HepG2 (cell line): ENCODE measurements around the gene LUC7L. TPM values are rescaled to one million over a fixed set of nuclear protein-coding genes. Genes with fewer than 3 reads are reported as not detected.
A peak's percentile ranks its signal among the peaks of the same experiment; 100 is the strongest.

Experiments used
- ATF3 ChIP-seq: sonication (generic); formaldehyde crosslinking; IDR thresholded peaks from 2 replicates; pipeline ENCODE4 v1.4.0; 2020; ENCODE audit warnings: missing genetic modification reagents
- CBX5 ChIP-seq: sonication (generic); formaldehyde crosslinking; IDR thresholded peaks from 2 replicates; pipeline ENCODE4 v1.4.0; 2020; ENCODE audit warnings: missing genetic modification reagents, borderline replicate concordance
- CEBPB ChIP-seq: IDR thresholded peaks from 2 replicates; pipeline ENCODE4 v1.6.1; 2011; ENCODE audit warnings: low read depth, low read length, improper control_type of control experiment, borderline replicate concordance
- CEBPG ChIP-seq: IDR thresholded peaks from 2 replicates; pipeline ENCODE4 v1.6.1; 2016
- FOSL1 ChIP-seq: sonication (generic); formaldehyde crosslinking; IDR thresholded peaks from 2 replicates; pipeline ENCODE4 v1.9.0; 2021; ENCODE audit warnings: missing genetic modification reagents, borderline replicate concordance
- FOXA3 ChIP-seq: IDR thresholded peaks from 2 replicates; pipeline ENCODE4 v1.6.1; 2016; ENCODE audit warnings: missing genetic modification reagents, missing compliant biosample characterization
- HCFC1 ChIP-seq: fragments of 150-350 bp; IDR thresholded peaks from 2 replicates; pipeline ENCODE4 v1.6.1; 2014; ENCODE audit warnings: low read depth, low read length
- HINFP ChIP-seq: sonication (generic); formaldehyde crosslinking; IDR thresholded peaks from 2 replicates; pipeline ENCODE4 v1.4.0; 2020; ENCODE audit warnings: low read depth, mild to moderate bottlenecking, missing genetic modification reagents
- HMG20A ChIP-seq: IDR thresholded peaks from 2 replicates; pipeline ENCODE4 v1.6.1; 2016; ENCODE audit warnings: borderline replicate concordance
- HNRNPK ChIP-seq: fragments of 200-400 bp; formaldehyde crosslinking; IDR thresholded peaks from 2 replicates; pipeline ENCODE4 v1.6.1; 2018; ENCODE audit warnings: low read length, low read depth, moderate library complexity, mild to moderate bottlenecking; ENCODE audit not compliant: poor library complexity, severe bottlenecking
- IRF2 ChIP-seq: IDR thresholded peaks from 2 replicates; pipeline ENCODE4 v1.6.1; 2018; ENCODE audit warnings: missing genetic modification reagents, missing compliant biosample characterization
- KAT7 ChIP-seq: IDR thresholded peaks from 2 replicates; pipeline ENCODE4 v1.6.1; 2018; ENCODE audit warnings: borderline replicate concordance, missing compliant biosample characterization
- NKX3-1 ChIP-seq: sonication (generic); formaldehyde crosslinking; IDR thresholded peaks from 2 replicates; pipeline ENCODE4 v1.5.0; 2020; ENCODE audit warnings: missing genetic modification reagents
- PBX3 ChIP-seq: sonication (generic); formaldehyde crosslinking; IDR thresholded peaks from 2 replicates; pipeline ENCODE4 v1.8.1; 2023; ENCODE audit warnings: missing genetic modification reagents, inconsistent platforms, borderline replicate concordance
- RFXANK ChIP-seq: IDR thresholded peaks from 2 replicates; pipeline ENCODE4 v1.6.1; 2016
- SALL1 ChIP-seq: sonication (generic); formaldehyde crosslinking; IDR thresholded peaks from 2 replicates; pipeline ENCODE4 v1.8.0; 2022; ENCODE audit warnings: mild to moderate bottlenecking, missing genetic modification reagents
- SRSF1 ChIP-seq: fragments of 200-400 bp; formaldehyde crosslinking; optimal IDR thresholded peaks from 2 replicates; pipeline ENCODE3; 2017; ENCODE audit warnings: mild to moderate bottlenecking, low read depth, low read length, moderate library complexity
- ZBTB1 ChIP-seq: sonication (generic); formaldehyde crosslinking; IDR thresholded peaks from 2 replicates; pipeline ENCODE4 v1.4.0; 2020; ENCODE audit warnings: missing genetic modification reagents, borderline replicate concordance
- ZC3H4 ChIP-seq: sonication (generic); formaldehyde crosslinking; IDR thresholded peaks from 2 replicates; pipeline ENCODE4 v1.4.0; 2020; ENCODE audit warnings: missing genetic modification reagents, borderline replicate concordance
- ZMYM2 ChIP-seq: sonication (generic); formaldehyde crosslinking; IDR thresholded peaks from 2 replicates; pipeline ENCODE4 v1.8.0; 2022; ENCODE audit warnings: mild to moderate bottlenecking, missing genetic modification reagents
- ZNF235 ChIP-seq: sonication (generic); formaldehyde crosslinking; IDR thresholded peaks from 2 replicates; pipeline ENCODE4 v1.8.1; 2023; ENCODE audit warnings: mild to moderate bottlenecking, missing genetic modification reagents, borderline replicate concordance
- ZNF850 ChIP-seq: sonication (generic); formaldehyde crosslinking; conservative IDR thresholded peaks from 2 replicates; pipeline ENCODE4 v1.9.0; 2021; ENCODE audit warnings: mild to moderate bottlenecking, missing genetic modification reagents
- polyA plus RNA-seq, 8 experiments: library from polyadenylated mRNA; depleted of rRNA in 3 of 8; stranded (reverse) in 7 of 8; unstranded in 1 of 8; fragments of >200 nt; fragmentation: Illumina TruSeq in 4 of 8; extraction: Trizol in 4 of 8; gene quantifications; 2 replicates each; pipeline versions ENCODE4 v1.2.1 to v1.2.3, GENCODE V29; 2011 to 2016; ENCODE audit warnings: low read depth in 4 of 8, missing spikeins in 1 of 8, mixed read lengths in 1 of 8; ENCODE audit not compliant: insufficient read depth in 1 of 8
- total RNA-seq, 5 experiments: library from RNA; depleted of rRNA; stranded (reverse); fragments of >200 nt; fragmentation: Illumina TruSeq; extraction: Trizol; gene quantifications; 2 replicates each; pipeline ENCODE4 v1.2.3, GENCODE V29; 2016; ENCODE audit warnings: low read depth in 1 of 5
- TF ChIP-seq, protein P1 (sequence below): sonication (generic); formaldehyde crosslinking; IDR thresholded peaks from 2 replicates; pipeline ENCODE4; 2020; ENCODE audit warnings: missing genetic modification reagents, mild to moderate bottlenecking, borderline replicate concordance
- TF ChIP-seq, protein P2 (sequence below): sonication (generic); formaldehyde crosslinking; IDR thresholded peaks from 2 replicates; pipeline ENCODE4 v1.4.0; 2020; ENCODE audit warnings: mild to moderate bottlenecking, missing genetic modification reagents

The LUC7L gene
- total and polyA plus RNA-seq, 2 of the 13 experiments (the other 11 are each of a cell fraction or from before 2014, with no cell fraction given): 48.7 to 56.9 TPM

DNA sequence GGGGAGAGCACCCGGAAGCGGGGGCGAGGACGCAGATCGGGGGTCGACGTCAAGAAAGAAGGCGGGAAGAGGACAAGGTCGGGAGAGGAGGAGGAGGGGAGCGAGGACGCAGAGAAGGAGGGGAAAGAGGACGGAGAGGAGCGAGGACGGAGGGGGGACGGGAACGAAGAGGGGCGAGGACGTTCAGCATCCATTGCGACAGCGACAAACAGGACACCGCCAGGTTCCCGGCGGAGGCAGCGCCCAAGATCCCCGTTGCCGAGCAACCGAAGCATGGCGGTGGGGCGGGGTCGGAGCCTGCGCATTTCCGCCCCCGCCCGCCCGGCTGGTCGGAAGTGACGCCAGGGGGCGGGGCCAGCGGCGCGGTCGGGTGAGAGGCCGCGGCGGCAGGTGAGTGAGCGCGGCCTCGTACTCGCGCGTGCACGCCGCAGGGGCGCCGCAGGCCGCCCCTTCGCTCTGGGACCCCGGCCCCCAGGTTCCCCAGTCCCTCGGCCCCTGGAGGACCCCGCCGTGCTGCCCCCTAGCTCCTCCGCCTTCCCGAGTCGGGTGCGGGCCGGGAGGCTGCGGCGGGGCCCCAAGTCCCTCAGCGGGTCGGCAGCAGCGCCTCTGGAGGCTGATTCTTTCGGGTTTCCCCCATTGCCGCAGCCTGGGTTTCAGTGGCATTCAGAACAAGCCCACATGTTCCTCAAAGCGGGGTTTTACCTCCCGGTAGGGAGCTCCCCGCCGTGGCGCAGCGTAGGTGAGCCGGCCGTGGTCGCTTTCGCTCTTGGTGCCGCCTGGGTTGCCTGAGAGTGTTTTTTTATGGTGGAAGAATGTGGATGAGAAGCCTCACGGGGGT, 5.4 kb upstream of the LUC7L start, which contains the start of gene FAM234A (continued):
- TF ChIP-seq CEBPB: peak; percentile 88; the same call in 1 of the 2 replicates
- TF ChIP-seq, protein P1, sequence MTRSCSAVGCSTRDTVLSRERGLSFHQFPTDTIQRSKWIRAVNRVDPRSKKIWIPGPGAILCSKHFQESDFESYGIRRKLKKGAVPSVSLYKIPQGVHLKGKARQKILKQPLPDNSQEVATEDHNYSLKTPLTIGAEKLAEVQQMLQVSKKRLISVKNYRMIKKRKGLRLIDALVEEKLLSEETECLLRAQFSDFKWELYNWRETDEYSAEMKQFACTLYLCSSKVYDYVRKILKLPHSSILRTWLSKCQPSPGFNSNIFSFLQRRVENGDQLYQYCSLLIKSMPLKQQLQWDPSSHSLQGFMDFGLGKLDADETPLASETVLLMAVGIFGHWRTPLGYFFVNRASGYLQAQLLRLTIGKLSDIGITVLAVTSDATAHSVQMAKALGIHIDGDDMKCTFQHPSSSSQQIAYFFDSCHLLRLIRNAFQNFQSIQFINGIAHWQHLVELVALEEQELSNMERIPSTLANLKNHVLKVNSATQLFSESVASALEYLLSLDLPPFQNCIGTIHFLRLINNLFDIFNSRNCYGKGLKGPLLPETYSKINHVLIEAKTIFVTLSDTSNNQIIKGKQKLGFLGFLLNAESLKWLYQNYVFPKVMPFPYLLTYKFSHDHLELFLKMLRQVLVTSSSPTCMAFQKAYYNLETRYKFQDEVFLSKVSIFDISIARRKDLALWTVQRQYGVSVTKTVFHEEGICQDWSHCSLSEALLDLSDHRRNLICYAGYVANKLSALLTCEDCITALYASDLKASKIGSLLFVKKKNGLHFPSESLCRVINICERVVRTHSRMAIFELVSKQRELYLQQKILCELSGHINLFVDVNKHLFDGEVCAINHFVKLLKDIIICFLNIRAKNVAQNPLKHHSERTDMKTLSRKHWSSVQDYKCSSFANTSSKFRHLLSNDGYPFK: peak; percentile 3; the same call in 1 of the 2 replicates
- no peak for TF ChIP-seq PBX3 (CRISPR knock-in tag)
- TF ChIP-seq ZNF850 (CRISPR knock-in tag): no peak
- peak; percentile 41; the same call in 1 of the 2 replicates for TF ChIP-seq HCFC1
- no peak for TF ChIP-seq FOSL1 (CRISPR knock-in tag)
- TF ChIP-seq SALL1 (CRISPR knock-in tag): peak; percentile 40; the same call in 1 of the 2 replicates
- TF ChIP-seq HMG20A (CRISPR knock-in tag): no peak
- TF ChIP-seq ATF3 (CRISPR knock-in tag): no peak
- peak; percentile 68 for TF ChIP-seq CEBPG (CRISPR knock-in tag)
- no peak for TF ChIP-seq NKX3-1 (CRISPR knock-in tag)
- TF ChIP-seq ZBTB1 (CRISPR knock-in tag): no peak
- 0 out of 2 replicates have a peak, but pooled peaks have one; percentile 45 for TF ChIP-seq ZNF235 (CRISPR knock-in tag)
- TF ChIP-seq KAT7: no peak
- TF ChIP-seq CBX5: no peak; the same call in 1 of the 2 replicates
- peak; percentile 69 for TF ChIP-seq HNRNPK
- no peak for TF ChIP-seq SRSF1
- TF ChIP-seq, protein P2, sequence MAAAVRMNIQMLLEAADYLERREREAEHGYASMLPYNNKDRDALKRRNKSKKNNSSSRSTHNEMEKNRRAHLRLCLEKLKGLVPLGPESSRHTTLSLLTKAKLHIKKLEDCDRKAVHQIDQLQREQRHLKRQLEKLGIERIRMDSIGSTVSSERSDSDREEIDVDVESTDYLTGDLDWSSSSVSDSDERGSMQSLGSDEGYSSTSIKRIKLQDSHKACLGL: peak; percentile 63; the same call in 1 of the 2 replicates
- TF ChIP-seq ZMYM2 (CRISPR knock-in tag): no peak
- TF ChIP-seq HINFP (CRISPR knock-in tag): no peak
- no peak for TF ChIP-seq RFXANK
- no peak; the same call in none of the 2 replicates for TF ChIP-seq FOXA3
- no peak for TF ChIP-seq ZC3H4
- no peak for TF ChIP-seq IRF2 (CRISPR knock-in tag)
